ENCODE data around the gene UBLCP1. TPM values are rescaled to one million over a fixed set of nuclear protein-coding genes. Genes with fewer than 3 reads are reported as not detected.

UBLCP1 gene
- total and polyA plus RNA-seq, 8 donors: 29.9 to 49.9 (median 37.3) TPM

GRCh38 chr5:159333545-159333925 is 70.4 kb downstream of the UBLCP1 start:
- ATAC-seq: no peak
- Histone ChIP-seq H3K9me3 (no peaks in the 10 kb centered on the region), H3K4me3 (no peak overlapping the region), H3K36me3 (no peaks in the 10 kb centered on the region), H3K4me1 (peaks cover 4 to 22% of the 10 kb centered on the region in 2 donors), H3K27ac (no peak overlapping the region), H3K27me3 (no peaks in the 10 kb centered on the region)
- intact Hi-C loops (cut with DNase I): no loop called here
- TF ChIP-seq, protein P1, sequence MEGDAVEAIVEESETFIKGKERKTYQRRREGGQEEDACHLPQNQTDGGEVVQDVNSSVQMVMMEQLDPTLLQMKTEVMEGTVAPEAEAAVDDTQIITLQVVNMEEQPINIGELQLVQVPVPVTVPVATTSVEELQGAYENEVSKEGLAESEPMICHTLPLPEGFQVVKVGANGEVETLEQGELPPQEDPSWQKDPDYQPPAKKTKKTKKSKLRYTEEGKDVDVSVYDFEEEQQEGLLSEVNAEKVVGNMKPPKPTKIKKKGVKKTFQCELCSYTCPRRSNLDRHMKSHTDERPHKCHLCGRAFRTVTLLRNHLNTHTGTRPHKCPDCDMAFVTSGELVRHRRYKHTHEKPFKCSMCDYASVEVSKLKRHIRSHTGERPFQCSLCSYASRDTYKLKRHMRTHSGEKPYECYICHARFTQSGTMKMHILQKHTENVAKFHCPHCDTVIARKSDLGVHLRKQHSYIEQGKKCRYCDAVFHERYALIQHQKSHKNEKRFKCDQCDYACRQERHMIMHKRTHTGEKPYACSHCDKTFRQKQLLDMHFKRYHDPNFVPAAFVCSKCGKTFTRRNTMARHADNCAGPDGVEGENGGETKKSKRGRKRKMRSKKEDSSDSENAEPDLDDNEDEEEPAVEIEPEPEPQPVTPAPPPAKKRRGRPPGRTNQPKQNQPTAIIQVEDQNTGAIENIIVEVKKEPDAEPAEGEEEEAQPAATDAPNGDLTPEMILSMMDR (IDR thresholded peaks at IDR 0.05): no peak
- DNase-seq: no peak

Other genes with a start within 250 kb of the UBLCP1 start
- 1 to 10 TPM; 6.1 to 9.6 TPM for gene EBF1, start 163.4 kb upstream of the UBLCP1 start, total RNA-seq
- gene EBF1, start 163.4 kb upstream of the UBLCP1 start, polyA plus RNA-seq (ENCODE audit: insufficient read length in 6 of 6): 1 to 10 TPM; 6.1 to 9.6 (median 8.1) TPM
- gene RNF145, start 53.7 kb upstream of the UBLCP1 start, total RNA-seq: 100 to 1,000 TPM; 164 to 216 TPM
- 100 to 1,000 TPM; 116 to 174 (median 138) TPM for gene RNF145, start 53.7 kb upstream of the UBLCP1 start, polyA plus RNA-seq (ENCODE audit: insufficient read length in 6 of 6)
- not detected for gene IL12B, start 67.2 kb downstream of the UBLCP1 start, total RNA-seq
- gene IL12B, start 67.2 kb downstream of the UBLCP1 start, polyA plus RNA-seq (ENCODE audit: insufficient read length in 6 of 6): under 1 TPM in 4 of 6 donors, not detected in 2; 0.08 to 0.10 (median 0.10) TPM